Left kidney (tissue), 2 donors: Measurements from ENCODE around the gene ERC1. TPM values are rescaled to one million over a fixed set of nuclear protein-coding genes. Genes with fewer than 3 reads are reported as not detected.
"Not testable (repeated sequence)": the region's sequence is repeated elsewhere in the genome, so short reads cannot be mapped to it uniquely, and the experiment has no call there.

Experiments used
- DNase-seq: peaks from one replicate; pipeline ENCODE4 v3.0.0-alpha.2; 2013
- polyA plus RNA-seq: library from polyadenylated mRNA; unstranded; fragments of 120-200 nt; gene quantifications from one replicate; pipeline ENCODE4 v1.2.1, GENCODE V29; 2013; ENCODE audit not compliant: insufficient read length

Gene ERC1
- polyA plus RNA-seq, 1 donor = 44.3 TPM

DNA sequence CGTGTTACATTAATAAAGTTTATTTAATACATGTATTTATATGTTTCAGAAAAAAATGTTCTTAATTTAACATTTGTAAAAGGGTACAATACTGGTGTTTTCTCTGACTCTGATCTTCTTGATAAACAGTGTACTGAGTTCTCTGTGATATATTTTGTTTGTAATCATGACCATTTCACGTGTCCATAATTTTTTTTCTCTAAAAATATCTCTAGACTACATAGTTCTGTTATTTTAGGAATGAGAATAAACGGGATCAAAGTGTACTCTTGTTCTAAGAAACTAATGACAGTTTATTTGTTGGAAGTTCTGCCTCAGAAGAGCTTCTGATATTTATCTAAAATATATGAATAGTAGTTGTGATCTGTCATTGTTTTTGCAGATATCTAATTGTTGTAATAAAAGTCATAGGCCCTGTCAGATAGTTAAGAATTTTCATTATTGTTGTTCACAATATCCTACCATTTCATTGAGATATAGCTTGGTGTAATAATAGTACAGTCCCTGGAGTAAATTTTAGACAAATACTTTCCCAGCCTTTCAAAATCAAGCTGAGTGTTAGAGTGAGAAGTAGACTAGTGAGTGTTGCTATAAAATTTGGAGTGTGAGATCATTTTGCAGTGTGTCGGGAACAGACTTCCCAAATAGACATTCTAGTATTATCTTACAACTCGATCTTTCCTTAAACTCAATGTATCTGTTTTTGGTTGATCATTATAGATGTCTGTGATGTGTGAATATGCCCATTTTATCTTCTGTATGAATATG is 86.2 kb downstream of the ERC1 start:
- no peak for DNase-seq

DNA sequence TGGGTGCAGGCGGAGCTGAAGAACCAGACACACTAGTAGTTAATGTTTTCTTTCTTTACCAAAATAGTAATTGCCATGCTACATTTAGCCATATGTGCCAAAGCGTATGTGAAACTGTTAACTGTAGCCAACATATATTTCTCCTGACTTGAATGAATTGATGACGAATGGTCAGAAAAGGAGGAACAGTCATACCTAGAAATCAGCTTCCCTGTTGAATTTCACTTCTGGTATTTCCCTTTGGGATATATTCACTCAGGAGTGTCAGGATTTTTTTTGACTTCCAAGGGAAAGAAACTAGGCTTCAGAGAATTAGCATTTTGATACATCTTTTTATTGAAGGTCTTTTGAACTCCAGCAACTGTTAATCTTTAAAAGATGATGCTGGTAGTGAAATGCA is 87.0 kb downstream of the ERC1 start:
- no peak for DNase-seq

DNA sequence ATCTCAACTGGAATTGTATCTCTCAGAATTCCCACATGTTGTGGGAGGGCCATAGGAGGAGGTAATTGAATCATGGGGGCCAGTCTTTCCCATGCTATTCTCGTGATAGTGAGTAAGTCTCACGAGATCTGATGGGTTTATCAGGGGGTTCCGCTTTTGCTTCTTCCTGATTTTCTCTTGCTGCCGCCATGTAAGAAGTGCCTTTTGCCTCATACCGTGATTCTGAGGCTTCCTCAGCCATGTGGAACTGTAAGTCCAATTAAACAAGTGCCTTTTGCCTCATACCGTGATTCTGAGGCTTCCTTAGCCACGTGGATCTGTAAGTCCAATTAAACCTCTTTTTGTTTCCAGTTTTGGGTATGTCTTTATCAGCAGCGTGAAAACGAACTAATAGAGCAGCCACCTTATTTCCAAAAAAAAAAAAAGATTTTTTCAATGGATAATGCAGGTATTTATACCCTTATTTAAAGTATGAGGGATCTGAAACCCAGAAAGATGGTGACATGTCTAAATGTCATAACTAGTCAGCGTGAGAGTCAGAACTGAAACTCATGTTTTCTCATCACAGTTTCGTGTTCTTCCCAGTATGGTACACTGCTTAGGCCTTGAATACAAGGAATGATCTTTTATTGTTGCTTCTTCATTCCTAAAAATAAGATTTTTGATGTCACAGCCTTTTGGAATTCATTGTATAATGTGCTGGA is 89.6 kb downstream of the ERC1 start:
- DNase-seq = no peak

DNA sequence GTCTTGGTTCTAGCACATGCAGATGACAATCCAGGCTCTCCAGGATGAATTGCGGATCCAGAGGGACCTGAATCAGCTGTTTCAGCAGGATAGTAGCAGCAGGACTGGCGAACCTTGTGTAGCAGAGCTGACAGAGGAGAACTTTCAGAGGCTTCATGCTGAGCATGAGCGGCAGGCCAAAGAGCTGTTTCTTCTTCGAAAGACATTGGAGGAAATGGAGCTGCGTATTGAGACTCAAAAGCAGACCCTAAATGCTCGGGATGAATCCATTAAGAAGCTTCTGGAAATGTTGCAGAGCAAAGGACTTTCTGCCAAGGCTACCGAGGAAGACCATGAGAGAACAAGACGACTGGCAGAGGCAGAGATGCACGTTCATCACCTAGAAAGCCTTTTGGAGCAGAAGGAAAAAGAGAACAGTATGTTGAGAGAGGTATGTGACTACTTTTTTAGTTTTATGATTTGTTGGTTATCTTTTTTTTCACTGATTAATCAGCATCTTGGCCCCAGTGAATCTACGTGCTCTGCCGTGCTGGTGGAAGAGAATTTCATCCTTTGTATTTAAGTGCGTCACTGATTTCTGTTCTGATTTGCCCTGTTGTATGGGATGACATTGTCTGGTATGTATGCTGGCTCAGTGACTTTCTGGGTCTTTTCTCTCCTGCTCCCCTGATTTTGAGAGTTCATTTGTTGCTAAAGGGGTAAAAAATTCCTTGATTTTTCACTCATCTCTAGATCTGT is 92.3 kb downstream of the ERC1 start:
- DNase-seq = no peak

DNA sequence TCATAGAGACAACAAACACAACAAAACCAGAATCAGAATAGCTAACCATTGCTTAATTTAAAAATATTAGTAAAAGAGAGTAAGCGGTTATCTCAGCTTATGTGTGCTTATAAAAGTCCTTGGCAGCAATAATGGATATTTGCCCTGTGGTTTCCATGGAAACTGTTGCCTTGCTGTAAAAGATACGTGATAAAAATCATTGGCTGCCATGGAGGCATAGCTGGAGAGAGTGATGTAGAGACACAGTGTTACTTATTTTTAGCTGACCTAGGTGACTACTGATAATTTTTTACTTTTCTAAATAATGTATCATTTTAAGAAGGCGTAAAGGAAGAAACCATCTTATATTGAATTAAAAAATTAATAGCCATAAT is 92.9 kb downstream of the ERC1 start:
- peak; percentile 34 for DNase-seq

DNA sequence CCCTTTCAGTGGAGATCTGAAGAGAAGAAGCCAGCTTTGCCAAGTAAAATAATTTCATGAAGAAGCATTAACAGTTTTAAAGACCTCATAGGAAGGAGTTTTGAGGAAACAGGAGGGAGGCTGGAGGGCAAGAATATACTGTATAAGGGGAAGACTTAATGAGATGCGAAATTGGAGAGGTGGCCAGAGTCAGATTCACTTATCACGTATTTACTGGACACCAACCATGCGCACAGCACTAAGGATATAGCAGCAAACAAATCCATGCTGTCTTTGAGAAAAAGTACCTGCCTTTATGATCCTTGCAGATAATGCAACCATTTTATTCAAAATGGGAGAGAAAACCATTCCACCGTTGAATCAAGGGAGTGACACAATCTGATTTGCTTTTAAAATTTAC is 100.3 kb downstream of the ERC1 start:
- DNase-seq = no peak

DNA sequence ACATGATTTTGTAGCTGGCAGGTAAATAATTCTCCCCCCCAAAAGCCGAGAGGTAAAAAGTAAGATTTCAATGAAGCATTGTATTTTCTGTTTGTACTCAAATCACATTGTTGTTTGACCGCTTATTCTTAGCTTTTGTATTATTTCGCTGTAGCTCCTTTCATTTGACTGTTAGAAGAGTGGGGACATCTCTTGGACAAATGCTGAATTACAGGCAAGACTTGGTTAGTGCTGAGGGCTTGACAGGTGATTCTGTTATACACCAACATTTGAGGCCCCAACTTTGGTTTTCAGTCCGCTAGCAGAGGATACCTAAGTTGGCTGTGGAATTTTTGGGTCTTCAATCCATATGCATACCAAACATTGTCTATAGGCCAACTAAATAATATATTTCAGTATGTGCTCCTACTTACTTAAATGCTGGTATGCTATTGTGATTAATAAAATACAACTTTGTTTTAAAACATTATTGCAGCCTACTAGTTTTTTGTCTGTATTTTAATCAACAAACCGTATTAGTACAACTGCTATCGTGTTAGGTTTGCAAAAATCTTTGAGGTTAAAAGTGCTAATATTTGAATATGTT is 102.2 kb downstream of the ERC1 start:
- peak; percentile 68 for DNase-seq

DNA sequence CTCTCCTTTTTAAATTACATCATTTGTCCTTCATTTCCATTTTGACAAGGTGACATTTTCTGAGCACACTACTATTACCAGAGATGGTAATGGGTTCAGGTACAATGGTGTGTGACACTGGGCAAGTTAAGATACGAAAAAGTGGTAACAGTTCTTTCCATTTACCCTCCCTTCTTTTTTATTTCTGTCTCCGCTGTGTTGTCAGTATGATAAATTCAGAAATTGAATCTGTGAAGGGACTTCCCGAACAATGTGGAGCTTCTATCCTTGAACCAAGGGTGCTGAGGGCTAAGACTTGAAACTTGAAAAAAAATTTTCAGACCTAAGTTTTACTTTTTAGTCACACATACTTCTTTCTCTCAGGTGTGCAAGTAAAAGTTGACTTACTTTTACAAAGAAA is 103.7 kb downstream of the ERC1 start:
- DNase-seq = no peak

DNA sequence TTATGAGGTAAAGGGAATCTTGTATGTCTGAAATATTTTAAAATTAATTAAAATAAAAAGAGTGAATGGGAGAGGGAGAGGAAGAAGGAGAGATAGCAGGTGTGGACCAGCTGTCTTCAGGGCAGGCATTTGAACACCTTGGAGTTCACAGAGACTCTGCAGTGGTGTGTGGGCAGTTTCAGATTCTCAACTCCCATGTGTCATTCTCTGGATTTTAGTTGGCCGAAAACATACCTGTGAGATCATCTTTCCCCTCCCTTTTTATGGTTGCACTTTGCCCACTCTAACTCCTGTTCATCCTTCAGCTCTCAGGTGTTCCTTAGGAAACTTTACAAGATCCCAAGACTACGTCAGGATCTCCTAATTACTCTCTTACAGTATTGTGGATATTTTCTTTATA is 108.1 kb downstream of the ERC1 start:
- no peak for DNase-seq

DNA sequence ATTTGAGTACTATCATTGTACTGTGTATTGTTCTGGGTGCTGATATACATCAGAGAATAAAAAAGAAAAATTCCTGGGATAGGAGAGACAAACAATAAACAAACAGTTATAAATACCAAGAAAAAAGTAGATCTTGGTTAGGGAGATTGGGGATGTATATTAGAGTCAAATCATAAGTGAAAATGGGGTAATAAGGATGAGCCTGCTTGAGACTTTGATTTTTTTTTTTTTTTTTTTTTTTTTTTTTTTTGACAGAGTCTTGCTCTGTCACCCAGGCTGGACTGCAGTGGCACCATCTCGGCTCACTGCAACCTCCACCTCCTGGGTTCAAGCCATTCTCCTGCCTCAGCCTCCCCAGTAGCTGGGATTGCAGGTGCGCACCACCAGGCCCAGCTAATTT is 108.6 kb downstream of the ERC1 start:
- DNase-seq = not testable (repeated sequence)

DNA sequence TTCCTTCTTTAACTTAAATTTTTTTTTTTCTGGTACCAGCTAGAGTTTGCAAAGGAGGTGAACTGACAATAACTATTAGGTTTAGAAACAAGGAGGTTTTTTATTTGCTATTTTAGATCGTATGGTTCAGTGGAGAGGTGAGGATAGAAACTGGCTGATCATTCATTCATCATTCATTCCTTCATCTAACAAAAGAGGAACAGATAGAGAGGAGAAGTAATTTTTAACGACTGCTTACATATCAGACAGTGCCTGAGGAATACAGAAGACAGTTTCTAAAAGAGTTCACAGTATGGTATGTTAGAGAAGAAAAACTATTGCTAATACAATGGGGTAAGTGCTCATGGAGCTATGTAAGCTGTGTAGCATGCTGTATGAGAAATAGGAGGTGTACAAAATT is 111.1 kb downstream of the ERC1 start:
- DNase-seq = no peak

DNA sequence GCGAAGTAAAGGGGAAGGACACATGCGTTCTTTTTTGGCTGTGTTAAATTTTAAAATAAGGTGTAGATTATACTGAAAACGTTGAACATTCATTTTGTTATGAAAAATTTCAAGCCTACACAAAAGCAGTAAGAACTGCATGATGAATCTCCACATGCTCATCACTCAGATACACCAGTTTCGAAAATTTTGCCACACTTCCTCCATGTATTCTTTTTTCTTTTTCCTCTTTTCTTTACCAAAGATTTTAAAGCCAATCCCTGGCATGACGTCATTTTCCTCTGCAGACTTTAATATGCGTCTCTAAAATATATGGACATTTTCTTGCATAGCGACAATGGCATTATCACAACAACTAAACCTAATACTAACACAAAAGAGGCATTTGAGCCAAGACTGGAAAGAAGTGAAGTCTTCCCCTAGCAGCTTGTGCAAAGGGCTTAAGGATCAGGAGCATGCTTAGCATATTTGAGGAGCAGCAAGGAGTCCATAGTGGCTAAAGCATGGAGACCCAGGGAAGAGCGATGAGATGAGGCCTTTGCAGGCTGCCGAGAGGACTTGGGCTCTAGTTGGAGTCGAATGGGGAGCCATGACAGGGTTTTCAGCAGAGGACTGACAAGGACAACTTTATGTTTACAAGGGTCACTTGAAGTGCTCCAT is 111.9 kb downstream of the ERC1 start:
- DNase-seq = no peak

DNA sequence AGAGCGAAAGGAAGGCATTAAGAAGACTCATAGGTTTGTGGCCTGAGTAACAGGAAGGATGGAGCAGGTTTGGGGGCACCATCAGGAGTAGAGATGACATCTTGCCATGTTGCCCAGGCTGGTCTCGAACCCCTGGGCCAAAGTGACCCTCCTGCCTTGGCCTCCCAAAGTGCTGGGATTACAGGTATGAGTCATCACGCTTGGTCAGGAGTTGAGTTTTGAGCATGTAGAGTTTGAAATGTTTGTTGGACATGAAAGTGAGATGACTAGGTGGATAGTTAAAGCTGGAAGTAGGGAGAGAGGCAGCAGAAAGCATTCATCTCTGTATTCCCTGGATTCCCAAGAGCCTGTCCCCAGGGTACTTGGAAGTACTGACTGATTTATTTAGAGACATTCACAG is 112.6 kb downstream of the ERC1 start:
- DNase-seq = no peak

DNA sequence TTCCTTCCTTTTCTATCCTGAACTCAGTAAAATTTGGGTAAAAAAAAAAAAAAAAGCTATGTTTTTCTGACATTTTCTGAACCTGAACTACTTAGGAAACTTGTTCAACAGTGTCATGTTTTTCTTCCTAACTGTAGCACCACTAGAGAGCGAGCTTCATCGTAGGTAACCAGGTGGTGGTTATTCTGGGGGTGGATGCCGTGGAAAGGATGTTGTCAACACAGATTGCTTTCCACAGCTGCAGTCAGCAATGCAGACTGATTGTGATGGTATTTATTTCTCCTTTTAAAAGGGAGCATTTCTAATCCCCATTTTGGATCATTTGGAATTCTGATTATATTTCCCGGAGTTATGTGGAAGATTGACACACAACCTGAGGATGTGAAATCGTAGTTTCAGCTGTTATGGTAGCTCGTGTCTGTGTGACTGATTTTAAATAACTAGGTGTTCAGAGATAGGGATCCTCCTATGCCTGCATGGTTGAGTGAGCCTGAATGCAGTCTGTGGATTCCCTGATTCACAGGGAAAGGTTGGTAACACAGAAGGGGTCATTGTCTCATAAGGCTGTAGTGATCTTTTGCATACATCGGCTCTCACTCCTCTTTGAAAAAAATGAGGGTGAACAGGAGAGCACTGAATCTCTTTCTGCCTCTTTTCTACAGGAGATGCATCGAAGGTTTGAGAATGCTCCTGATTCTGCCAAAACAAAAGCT is 113.2 kb downstream of the ERC1 start:
- no peak for DNase-seq

DNA sequence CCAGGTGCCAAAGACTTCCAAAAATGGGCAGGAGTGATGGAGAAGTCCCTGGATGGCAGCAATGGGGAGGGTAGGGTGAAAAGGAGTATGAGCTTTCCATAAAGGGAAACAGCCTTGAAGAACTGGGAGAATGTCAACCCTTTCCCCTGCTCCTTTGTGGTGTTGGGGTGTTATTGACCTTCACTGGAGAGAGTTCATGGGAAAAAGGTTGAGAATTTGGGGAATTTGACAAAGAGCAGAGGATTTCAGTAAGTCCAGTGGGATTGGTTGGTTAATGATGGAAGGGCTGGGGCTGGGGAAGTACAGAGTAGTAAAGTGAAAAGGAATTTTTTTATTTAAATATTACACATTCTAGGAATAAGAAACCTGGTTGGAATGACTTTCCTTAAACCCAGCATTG is 116.6 kb downstream of the ERC1 start:
- DNase-seq = no peak

DNA sequence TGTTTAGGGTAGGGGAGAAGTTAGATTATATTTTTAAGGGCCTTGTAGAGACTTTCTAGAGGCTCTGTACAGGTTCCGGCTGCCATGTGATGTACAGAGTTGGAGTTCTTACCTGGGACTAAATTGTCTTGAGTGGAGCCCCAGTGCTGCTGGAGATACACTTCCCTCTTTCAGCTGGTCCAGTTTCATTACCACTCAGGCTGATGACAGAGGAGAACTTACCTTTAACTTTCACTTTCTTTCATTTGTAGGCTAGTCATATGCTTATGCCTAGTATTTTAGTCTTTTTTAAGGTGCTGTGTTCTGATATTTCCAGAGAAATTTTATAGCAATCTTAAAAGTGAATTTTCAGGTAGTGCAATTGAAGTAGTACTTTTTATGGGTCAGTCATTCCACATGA is 117.3 kb downstream of the ERC1 start:
- DNase-seq = no peak

DNA sequence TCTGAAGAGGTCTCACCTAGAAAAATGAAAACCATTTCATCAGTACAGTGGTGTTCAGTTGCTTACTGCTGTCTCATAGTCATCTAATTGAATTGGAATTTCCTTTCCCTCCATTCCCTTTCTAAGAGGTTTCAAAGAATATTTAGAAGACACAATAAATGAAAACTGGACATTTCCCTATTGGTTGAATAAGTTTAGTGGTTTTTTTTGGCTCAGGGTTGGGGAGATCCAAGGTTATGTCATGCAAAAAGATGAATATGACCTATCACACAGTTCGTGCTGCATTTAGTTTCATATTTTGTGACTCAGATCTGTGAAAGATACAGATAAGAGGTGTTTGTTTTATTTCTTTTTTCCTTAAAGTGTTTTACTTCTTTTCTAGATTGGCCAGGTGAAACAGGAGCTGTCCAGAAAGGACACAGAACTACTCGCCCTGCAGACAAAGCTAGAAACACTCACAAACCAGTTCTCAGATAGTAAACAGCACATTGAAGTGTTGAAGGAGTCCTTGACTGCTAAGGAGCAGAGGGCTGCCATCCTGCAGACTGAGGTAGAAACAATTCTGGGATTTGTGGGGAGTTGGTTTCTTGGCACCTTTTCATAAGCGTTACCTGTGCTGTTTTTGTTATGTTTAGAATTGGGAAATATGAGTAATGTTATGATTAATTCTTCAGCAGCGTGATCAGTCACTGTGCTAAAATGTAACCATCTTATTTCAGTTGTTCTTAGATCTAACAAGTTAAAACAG is 124.6 kb downstream of the ERC1 start:
- no peak for DNase-seq

DNA sequence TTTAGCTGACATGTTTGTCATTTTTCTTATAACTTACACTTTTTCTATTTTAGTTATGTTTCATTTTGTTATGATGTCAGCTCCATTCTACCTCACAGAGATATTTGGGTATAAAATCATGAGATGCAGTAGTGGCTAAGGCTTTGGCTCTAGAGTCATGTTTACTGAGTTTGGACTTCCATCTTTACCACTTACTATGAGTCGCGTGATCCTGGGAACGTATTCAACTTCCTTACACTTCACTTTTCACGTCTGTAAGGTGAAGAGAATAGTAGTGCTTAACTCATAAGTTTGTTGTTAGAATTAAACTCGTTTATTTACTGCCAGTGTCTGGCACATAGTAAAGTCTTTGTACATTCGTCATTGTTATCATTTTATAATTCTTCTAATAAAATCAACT is 126.3 kb downstream of the ERC1 start:
- DNase-seq = no peak

DNA sequence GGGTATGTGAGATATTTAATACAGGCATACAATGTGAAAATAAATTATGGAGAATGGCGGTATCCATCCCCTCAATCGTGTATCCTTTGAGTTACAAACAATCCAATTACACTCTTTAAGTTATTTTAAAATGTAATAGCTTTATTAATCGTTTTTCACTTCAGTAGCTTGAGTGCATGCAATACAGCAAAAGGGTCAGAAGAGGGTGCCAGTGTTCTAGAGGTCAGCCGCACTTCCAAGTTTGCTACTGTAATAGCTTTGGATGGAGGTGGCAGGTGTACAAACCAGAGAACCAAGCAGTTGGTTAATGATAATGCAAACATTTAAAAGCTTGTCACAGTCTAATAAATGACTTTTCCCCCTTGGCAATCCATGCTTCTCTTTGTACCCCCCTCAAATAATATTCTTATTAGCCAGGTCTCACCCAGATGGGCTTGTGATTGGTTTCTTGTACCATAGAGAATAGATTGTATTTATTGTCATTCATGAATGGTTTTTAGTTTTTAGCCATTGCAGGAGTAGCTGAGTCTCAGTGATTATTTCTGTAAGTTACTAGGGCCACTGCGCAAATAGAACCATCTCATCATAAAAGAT is 127.0 kb downstream of the ERC1 start:
- peak; percentile 73 for DNase-seq

DNA sequence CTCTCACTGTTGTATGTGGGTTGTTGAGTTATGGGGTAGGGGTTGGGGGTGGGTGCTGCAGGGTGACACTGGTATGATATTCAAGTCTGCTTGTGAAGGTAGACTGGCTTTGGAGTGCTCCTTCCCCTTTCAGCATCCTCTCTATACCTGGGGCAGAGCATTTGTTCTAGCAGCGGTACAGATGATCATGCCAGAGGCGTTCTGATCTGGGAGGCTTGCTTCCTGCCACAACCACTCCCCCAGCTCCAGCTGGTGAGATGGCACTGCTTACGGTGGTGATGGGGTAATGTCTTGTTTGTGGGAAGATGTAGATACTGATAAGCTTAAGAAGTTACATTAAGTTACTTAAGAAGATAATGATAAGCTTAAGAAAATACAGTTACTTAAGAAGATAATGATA is 131.8 kb downstream of the ERC1 start:
- no peak for DNase-seq

DNA sequence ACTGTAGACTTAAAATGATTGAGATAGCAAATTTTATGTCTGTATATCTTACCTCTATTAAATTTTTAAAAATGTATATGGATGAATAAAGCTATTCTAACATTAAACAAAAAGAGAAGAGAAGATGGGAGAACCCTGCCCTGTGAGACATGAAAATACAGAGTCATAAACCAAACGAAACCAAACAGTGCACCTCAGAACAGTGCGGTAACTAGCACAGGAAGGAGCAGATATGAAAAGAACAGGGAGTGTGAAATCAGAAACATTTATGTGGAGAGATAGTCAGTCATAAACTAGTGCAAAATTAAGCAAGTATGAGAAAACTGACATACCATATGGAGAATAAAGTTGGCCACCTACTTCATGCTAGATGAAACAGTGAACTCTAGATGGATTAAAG is 135.1 kb downstream of the ERC1 start:
- no peak for DNase-seq
